ENCODE results near the gene LRP6. TPM values are rescaled to one million over a fixed set of nuclear protein-coding genes. Genes with fewer than 3 reads are reported as not detected.

LRP6 gene
- total RNA-seq, 1 experiment from 2014 or later: 62.4 TPM

DNA sequence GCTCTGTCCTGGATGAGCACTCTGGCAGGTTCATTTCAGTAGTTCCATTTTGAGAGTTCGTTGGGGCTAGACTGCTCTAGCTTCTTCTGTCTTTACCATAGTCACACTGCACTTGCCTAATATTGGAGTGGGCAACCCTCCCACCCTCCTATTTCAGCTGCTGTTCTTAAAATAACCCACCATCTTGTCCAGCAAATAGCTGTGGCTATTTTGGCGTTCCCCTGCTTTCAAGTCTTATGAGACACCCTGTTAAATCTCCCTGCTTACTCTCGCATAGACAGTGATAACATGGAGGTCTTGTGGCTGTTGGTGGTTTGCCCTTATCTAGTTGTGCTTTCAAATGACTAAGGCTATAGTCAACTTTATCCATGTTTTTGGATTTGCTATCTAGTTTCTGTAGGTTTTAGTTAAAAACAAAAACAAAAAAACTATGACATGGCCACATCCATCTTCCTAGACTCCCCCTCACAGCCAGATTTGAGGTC, 65.5 kb downstream of the LRP6 start:
- Histone ChIP-seq H3K9ac (ENCODE audit: extremely low read depth, insufficient read length, low read length) (no peak overlapping the region), H3K23ac (ENCODE audit: insufficient read length, low read depth, low read length) (no peak overlapping the region), H3K27me3 (ENCODE audit: insufficient read depth, low read length) (no peaks in the 10 kb centered on the region), H2BK12ac (ENCODE audit: insufficient read length, low read depth, low read length) (no peak overlapping the region), H3K4ac (ENCODE audit: low read depth, low read length) (no peak overlapping the region), H2BK20ac (ENCODE audit: low read depth, low read length, poor library complexity, severe bottlenecking) (no peak overlapping the region), H3K23me2 (ENCODE audit: insufficient read length, low read depth, low read length, poor library complexity, severe bottlenecking) (no peaks in the 10 kb centered on the region), H2BK15ac (ENCODE audit: low read depth, low read length) (no peak overlapping the region), H2AK5ac (ENCODE audit: insufficient read length, low read length) (no peak overlapping the region), H3K4me2 (ENCODE audit: insufficient read depth, insufficient read length, low read length) (no peak overlapping the region), H4K91ac (ENCODE audit: insufficient read length, low read depth, low read length) (no peak overlapping the region), H2BK5ac (ENCODE audit: insufficient read length, low read length) (no peak overlapping the region), H3K9me3 (ENCODE audit: control insufficient read depth, low read depth, low read length) (no peaks in the 10 kb centered on the region), H3K79me2 (ENCODE audit: insufficient read depth, low read length) (peaks cover 2% of the 10 kb centered on the region; the same call in 1 of the 2 replicates), H3K56ac (ENCODE audit: insufficient read length, low read depth, low read length) (no peak overlapping the region), H3K79me1 (ENCODE audit: insufficient read depth, low read depth, low read length, poor library complexity, severe bottlenecking) (no peaks in the 10 kb centered on the region), H3T11ph (ENCODE audit: low read length) (no peak overlapping the region), H4K8ac (replicated peaks; ENCODE audit: insufficient read length, low read depth, low read length) (no peak overlapping the region), H3K4me1 (ENCODE audit: insufficient read depth, low read length) (no peaks in the 10 kb centered on the region), H3K14ac (ENCODE audit: insufficient read depth, low read length) (no peak overlapping the region), H2BK120ac (ENCODE audit: low read depth, low read length, poor library complexity, severe bottlenecking) (no peak overlapping the region), H4K20me1 (ENCODE audit: control insufficient read depth, insufficient read depth, insufficient read length) (no peaks in the 10 kb centered on the region), H3K18ac (ENCODE audit: insufficient read length, low read depth, low read length) (no peak overlapping the region), H2AFZ (ENCODE audit: low read length) (no peak overlapping the region), H3K27ac (ENCODE audit: insufficient read length, low read depth, low read length) (no peak overlapping the region), H4K5ac (ENCODE audit: insufficient read length, low read depth, low read length) (no peak overlapping the region)
- Mint-ChIP-seq H3K9me3 (peaks cover 2 to 5% of the 10 kb centered on the region in 2 experiments; a peak in 3 of 5 replicates), H3K4me1 (peaks cover 4 to 5% of the 10 kb centered on the region in 2 experiments; a peak in 3 of 4 replicates), H3K4me3 (no peak overlapping the region), H3K36me3 (ENCODE audit: insufficient read depth in 1 of 3, low read depth in 3 of 3) (peaks cover 40 to 57% (median 48%) of the 10 kb centered on the region in 3 experiments), H3K27ac (peak overlapping the region in 1 of 3 experiments; percentile 10; a peak in 1 of 7 replicates), H3K27me3 (ENCODE audit: low read depth) (no peaks in the 10 kb centered on the region)
- DNase-seq: no peak
- TF ChIP-seq, protein P1, sequence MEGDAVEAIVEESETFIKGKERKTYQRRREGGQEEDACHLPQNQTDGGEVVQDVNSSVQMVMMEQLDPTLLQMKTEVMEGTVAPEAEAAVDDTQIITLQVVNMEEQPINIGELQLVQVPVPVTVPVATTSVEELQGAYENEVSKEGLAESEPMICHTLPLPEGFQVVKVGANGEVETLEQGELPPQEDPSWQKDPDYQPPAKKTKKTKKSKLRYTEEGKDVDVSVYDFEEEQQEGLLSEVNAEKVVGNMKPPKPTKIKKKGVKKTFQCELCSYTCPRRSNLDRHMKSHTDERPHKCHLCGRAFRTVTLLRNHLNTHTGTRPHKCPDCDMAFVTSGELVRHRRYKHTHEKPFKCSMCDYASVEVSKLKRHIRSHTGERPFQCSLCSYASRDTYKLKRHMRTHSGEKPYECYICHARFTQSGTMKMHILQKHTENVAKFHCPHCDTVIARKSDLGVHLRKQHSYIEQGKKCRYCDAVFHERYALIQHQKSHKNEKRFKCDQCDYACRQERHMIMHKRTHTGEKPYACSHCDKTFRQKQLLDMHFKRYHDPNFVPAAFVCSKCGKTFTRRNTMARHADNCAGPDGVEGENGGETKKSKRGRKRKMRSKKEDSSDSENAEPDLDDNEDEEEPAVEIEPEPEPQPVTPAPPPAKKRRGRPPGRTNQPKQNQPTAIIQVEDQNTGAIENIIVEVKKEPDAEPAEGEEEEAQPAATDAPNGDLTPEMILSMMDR (conservative IDR thresholded peaks at IDR 0.05): no peak
- no CpG with 5 or more reads among the region's 3 CpGs for WGBS (ENCODE audit: extremely low coverage, insufficient read length, low lambda C conversion rate)
